ENCODE data around the gene FXYD3. TPM values are rescaled to one million over a fixed set of nuclear protein-coding genes. Genes with fewer than 3 reads are reported as not detected.

FXYD3 gene
- total RNA-seq, 6 experiments from 2014 or later = 1.0 TPM; not detected in 5

DNA sequence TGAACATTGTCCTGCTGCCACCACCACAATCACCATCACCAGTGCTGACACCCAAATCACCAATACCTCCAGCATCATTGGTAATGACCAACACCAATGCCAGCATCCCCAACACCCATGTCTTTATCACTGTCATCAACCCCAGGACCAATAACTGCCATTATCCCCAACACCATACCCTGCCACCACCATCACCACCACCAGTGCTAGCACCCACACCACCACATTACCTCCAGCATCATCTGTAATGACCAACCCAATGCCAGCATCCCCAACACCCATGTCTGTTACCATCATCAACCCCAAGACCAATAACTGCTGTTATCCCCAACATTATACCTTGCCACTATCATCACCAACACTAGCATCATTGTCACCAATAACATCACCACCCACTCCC lies 16.6 kb downstream of the FXYD3 start:
- intact Hi-C loops (cut with DNase I) = no loop called here
- no peak for ATAC-seq

DNA sequence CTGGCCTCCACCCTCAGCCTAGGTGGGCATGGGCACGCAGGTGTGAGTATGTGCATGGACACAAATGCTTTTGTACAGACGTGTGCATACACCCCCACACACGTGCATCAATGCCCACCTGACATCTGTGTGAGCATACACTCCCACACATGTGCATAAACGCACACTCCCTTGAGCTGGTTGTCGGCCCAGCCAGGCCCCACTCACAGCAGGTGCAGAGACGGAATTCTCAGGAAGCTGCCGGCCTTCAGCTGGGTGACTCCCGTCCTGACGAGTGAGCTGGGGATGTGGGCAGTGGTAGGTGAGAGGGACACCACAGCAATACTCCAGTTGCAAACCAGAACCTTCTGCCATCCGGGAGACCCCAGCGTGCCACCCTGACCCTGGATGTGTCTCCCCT lies 18.2 kb downstream of the FXYD3 start:
- no peaks in the 10 kb centered on the region for H3K36me3 ChIP-seq
- DNase-seq (no peak), ATAC-seq (no peak)
- WGBS (ENCODE audit: insufficient coverage, low coverage, low lambda C conversion rate, missing lambda C conversion rate) = 90% methylated on average over 2 of the region's 11 CpGs
- no peaks in the 10 kb centered on the region for H3K27me3 ChIP-seq
- intact Hi-C loops (cut with DNase I) = no loop called here
- peaks cover 0 to 36% (median 9%) of the 10 kb centered on the region in 4 donors for H3K4me1 ChIP-seq
- H3K4me3 ChIP-seq = no peak overlapping the region
- no peaks in the 10 kb centered on the region for H3K9me3 ChIP-seq
- TF ChIP-seq POLR2A (IDR thresholded peaks at IDR 0.05) (no peak), CTCF (IDR thresholded peaks at IDR 0.05) (no peak)
- no peak overlapping the region for H3K27ac ChIP-seq

More for the DNA sequence above, 16.6 kb downstream of the FXYD3 start:
- Histone ChIP-seq H3K4me3 (no peak overlapping the region), H3K36me3 (no peaks in the 10 kb centered on the region), H3K9me3 (no peaks in the 10 kb centered on the region), H3K4me1 (peaks cover 0 to 20% (median 9%) of the 10 kb centered on the region in 4 donors), H3K27me3 (no peaks in the 10 kb centered on the region), H3K27ac (no peak overlapping the region)
- no peak for DNase-seq
- TF ChIP-seq POLR2A (IDR thresholded peaks at IDR 0.05) (no peak), CTCF (IDR thresholded peaks at IDR 0.05) (no peak)

DNA sequence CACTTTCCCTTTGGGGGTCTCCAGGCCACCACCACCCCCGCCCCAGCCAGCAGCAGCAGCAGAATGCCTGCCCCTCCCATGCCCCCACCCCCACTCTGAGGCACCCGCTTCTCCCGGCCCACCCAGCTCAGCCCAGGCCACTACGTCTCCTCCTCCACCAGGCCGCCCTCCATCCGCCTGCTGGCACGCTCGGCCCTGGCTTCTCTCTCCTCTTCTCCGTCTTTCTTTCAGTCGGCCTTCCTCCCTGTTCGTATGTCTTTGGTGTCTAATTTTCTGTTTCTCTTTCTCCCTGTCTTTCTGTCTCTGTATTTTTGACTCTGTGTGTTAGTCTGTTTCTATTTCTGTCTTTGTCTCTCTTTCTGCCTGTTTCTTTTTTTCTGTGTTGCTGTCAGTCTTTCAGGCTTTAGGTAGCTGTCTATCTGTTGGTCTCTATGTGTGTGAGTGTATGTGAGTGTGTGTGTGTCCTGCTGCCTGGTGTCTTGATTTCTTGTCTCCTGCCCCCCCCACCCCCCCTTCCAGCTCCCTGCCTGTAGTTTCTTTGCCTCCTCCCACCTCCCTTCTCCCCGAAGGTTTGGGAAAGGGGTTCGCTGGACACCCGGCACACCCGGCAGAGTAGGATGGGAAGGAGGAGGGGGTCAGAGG lies 19.1 kb downstream of the FXYD3 start, which contains the start of gene LGI4:
TSS of gene LGI4 (minus strand) at position 459 of the 642 bp plus-strand sequence. CDS start at position 80, 379 bp downstream.
- Histone ChIP-seq H3K27ac (peak within 1 kb of the TSS; percentile 7 to 97 (median 36)), H3K4me1 (peaks cover 0 to 37% (median 9%) of the 10 kb centered on the region in 4 donors), H3K27me3 (no peaks in the 10 kb centered on the region), H3K36me3 (no peaks in the 10 kb centered on the region), H3K4me3 (no peak within 1 kb of the TSS), H3K9me3 (no peaks in the 10 kb centered on the region)
- ATAC-seq = no peak
- no peak for DNase-seq
- no peak for TF ChIP-seq CTCF (IDR thresholded peaks at IDR 0.05)
- no peak for TF ChIP-seq POLR2A (IDR thresholded peaks at IDR 0.05)
- intact Hi-C loops (cut with DNase I) = loop anchor here in 1 of 2 donors (5.0 kb wide), 1 partner anchor 92 kb away; the partner anchor contains the start of gene HPN
- WGBS (ENCODE audit: insufficient coverage, low coverage, low lambda C conversion rate, missing lambda C conversion rate) = 55% methylated on average over 8 of the region's 15 CpGs

DNA sequence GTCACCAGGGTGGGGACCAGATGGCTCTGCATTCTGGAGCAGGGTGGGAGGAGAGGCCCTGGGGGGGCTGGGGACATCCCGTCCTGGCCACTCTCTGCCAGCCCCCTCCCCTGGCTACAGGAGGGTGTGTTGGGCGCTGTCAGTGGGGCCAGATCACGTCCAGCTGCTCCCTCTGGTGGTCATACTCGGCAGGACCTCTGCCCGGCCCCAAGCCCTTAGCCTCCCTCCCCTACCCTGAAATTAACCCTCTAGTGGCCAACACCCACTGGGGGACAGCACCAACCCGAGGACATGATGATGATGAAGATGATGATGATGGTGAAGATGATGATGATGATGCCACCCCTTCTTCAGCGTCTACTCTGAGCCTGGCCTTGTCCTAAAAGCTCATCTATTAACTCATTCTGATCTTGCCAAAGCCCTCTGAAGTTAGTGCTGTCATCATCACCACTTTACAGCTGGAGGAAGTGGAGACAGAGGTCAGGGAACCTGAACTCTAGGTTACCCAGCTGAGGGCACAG lies 19.8 kb downstream of the FXYD3 start:
- H3K27me3 ChIP-seq = no peaks in the 10 kb centered on the region
- peak overlapping the region in 2 of 3 donors; percentile 7 to 97 for H3K27ac ChIP-seq
- no peak overlapping the region for H3K4me3 ChIP-seq
- peak; percentile 42 to 55 (median 50) for ATAC-seq
- 0% methylated on average over 1 of the region's 7 CpGs for WGBS (ENCODE audit: insufficient coverage, low coverage, low lambda C conversion rate, missing lambda C conversion rate)
- TF ChIP-seq CTCF (IDR thresholded peaks at IDR 0.05) = peak; percentile 89 to 94 (median 92)
- no peak for TF ChIP-seq POLR2A (IDR thresholded peaks at IDR 0.05)
- H3K36me3 ChIP-seq = no peaks in the 10 kb centered on the region
- DNase-seq = peak; percentile 75 to 82 (median 82)
- no peaks in the 10 kb centered on the region for H3K9me3 ChIP-seq
- intact Hi-C loops (cut with DNase I) = loop anchor here in 1 of 2 donors (5.0 kb wide), 1 partner anchor 93 kb away; the partner anchor contains the start of gene HPN
- H3K4me1 ChIP-seq = peaks cover 0 to 44% (median 13%) of the 10 kb centered on the region in 4 donors

All from right lobe of liver (tissue), 6 donors.